Activated CD8-positive, alpha-beta T cell treated with anti-CD3 and anti-CD28 coated beads for 36 hours (primary cell): ENCODE results near the gene PDGFC. TPM values are rescaled to one million over a fixed set of nuclear protein-coding genes. Genes with fewer than 3 reads are reported as not detected.

ENCODE experiments used
- ATAC-seq: fragments of 200-7000 bp; cut with Tn5 transposase; one replicate; pipeline ENCODE4 v1.10.0; 2021; ENCODE audit warnings: mild to moderate bottlenecking, moderate library complexity
- CTCF ChIA-PET: fragments of 350-600 bp; sonication (Branson Sonifier 250); formaldehyde crosslinking; loops from one replicate; lab custom pipeline; 2021; ENCODE audit warnings: antibody characterized with exemption; lab: Charles Lee
- POLR2A ChIA-PET: fragments of 350-600 bp; sonication (Branson Sonifier 250); formaldehyde crosslinking; loops from one replicate; lab custom pipeline; 2021; ENCODE audit warnings: antibody characterized with exemption; lab: Charles Lee
- DNase-seq: peaks from one replicate; pipeline ENCODE4 v3.0.0-alpha.2; 2020
- H3K27ac Mint-ChIP-seq: one replicate; pipeline ENCODE4 v1.8.0; 2021; ENCODE audit warnings: mild to moderate bottlenecking, mixed read lengths
- H3K27me3 Mint-ChIP-seq: one replicate; pipeline ENCODE4 v1.8.0; 2021; ENCODE audit warnings: mixed read lengths
- H3K36me3 Mint-ChIP-seq: one replicate; pipeline ENCODE4 v1.8.0; 2021; ENCODE audit warnings: low read depth, mixed read lengths
- H3K4me1 Mint-ChIP-seq: one replicate; pipeline ENCODE4 v1.8.0; 2021; ENCODE audit warnings: low read depth, mixed read lengths
- H3K4me3 Mint-ChIP-seq: one replicate; pipeline ENCODE4 v1.8.0; 2021; ENCODE audit warnings: mild to moderate bottlenecking, moderate library complexity, mixed read lengths
- H3K9me3 Mint-ChIP-seq: one replicate; pipeline ENCODE4 v1.8.0; 2021; ENCODE audit warnings: mixed read lengths
- intact Hi-C: fragments of 100-400 bp; cut with micrococcal nuclease; formaldehyde crosslinking; loops from one replicate; pipeline ENCODE4 v1.10.0; 2022
- total RNA-seq, 2 experiments: library from RNA; stranded (reverse); gene quantifications; one replicate each; pipeline ENCODE4 v1.2.3, GENCODE V29; 2021
- TF ChIP-seq, protein P1 (sequence below): fragments of 200-600 bp; IDR thresholded peaks from one replicate; pipeline ENCODE4 v1.8.0; 2022; ENCODE audit warnings: antibody characterized with exemption, mild to moderate bottlenecking

The PDGFC gene
- total RNA-seq, 2 experiments from 2014 or later = not detected

DNA sequence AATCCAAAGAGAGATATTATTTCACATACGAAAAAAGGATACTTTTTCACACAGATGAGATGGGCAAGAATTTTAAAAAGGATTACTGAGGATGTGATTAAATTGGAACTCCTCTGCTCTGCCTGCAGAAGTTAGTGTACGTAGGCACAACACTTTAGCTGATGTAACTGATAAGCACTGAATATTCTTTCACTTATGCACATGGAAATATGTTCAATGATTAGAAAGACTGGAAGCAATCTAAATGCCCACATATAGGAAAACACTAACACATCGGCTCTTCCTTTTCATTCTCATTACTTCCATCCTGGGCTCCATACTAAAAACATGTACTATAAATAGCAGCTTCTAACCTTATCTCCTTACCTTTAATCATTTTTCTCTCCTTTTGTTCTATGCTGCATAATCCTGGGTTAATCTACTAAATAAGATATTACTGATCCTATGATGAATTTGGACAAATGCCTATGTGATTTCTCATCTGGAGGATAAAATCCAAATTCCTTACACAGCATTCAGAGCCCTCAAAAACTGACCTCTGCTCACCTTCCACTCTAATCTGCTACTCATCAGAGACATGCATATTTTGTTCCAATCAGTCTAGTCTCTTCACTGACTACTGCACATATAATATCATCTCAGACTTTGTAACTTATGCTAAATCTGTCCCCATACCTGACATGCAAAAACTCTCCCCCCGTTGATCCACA is 197.8 kb downstream of the PDGFC start:
- no peak overlapping the region for H3K27ac Mint-ChIP-seq
- H3K36me3 Mint-ChIP-seq = no peaks in the 10 kb centered on the region
- intact Hi-C loops = no loop called here
- ATAC-seq (no peak), DNase-seq (no peak)
- H3K9me3 Mint-ChIP-seq = no peaks in the 10 kb centered on the region
- ChIA-PET CTCF (no interaction called here), POLR2A (no interaction called here)
- TF ChIP-seq, protein P1, sequence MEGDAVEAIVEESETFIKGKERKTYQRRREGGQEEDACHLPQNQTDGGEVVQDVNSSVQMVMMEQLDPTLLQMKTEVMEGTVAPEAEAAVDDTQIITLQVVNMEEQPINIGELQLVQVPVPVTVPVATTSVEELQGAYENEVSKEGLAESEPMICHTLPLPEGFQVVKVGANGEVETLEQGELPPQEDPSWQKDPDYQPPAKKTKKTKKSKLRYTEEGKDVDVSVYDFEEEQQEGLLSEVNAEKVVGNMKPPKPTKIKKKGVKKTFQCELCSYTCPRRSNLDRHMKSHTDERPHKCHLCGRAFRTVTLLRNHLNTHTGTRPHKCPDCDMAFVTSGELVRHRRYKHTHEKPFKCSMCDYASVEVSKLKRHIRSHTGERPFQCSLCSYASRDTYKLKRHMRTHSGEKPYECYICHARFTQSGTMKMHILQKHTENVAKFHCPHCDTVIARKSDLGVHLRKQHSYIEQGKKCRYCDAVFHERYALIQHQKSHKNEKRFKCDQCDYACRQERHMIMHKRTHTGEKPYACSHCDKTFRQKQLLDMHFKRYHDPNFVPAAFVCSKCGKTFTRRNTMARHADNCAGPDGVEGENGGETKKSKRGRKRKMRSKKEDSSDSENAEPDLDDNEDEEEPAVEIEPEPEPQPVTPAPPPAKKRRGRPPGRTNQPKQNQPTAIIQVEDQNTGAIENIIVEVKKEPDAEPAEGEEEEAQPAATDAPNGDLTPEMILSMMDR = no peak
- no peaks in the 10 kb centered on the region for H3K27me3 Mint-ChIP-seq
- no peak overlapping the region for H3K4me3 Mint-ChIP-seq
- no peaks in the 10 kb centered on the region for H3K4me1 Mint-ChIP-seq

DNA sequence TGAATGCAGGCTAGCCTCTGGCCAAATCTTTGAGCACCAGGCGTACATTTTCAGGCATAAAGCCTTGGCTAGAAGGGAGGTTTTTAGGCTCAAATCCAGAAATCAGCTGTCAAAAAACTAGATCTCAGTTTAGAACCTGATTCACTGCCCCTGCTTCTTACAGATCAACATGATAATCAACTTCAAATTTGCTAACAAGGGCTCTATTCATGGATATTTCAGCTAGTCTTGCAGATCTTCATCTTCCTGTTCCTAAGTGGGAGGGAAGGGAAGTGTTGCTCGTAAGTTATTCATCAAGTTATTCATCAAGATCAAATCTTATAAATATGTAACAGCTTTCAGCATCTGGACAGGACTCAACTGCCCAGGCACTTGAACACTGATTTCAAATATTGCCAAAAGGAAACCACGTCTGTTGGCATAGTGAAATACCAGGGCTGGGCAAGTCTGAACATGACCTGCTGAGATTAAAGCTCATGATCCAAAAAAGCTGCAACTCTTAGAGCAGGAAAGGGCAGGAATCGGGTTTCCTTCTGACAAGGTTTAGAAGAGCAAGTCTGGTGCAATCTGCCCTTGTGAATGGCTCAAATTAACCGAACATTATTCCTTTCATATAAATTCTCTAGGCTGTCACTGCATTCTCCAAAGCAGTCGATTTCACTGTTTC is 200.3 kb downstream of the PDGFC start:
- POLR2A ChIA-PET = no interaction called here
- Mint-ChIP-seq H3K27ac (no peak overlapping the region), H3K36me3 (no peaks in the 10 kb centered on the region), H3K9me3 (no peaks in the 10 kb centered on the region), H3K27me3 (no peaks in the 10 kb centered on the region), H3K4me1 (no peaks in the 10 kb centered on the region), H3K4me3 (no peak overlapping the region)
- ATAC-seq (no peak), DNase-seq (no peak)
- intact Hi-C loops = no loop called here
- CTCF ChIA-PET = no interaction called here
- TF ChIP-seq, protein P1 = no peak

DNA sequence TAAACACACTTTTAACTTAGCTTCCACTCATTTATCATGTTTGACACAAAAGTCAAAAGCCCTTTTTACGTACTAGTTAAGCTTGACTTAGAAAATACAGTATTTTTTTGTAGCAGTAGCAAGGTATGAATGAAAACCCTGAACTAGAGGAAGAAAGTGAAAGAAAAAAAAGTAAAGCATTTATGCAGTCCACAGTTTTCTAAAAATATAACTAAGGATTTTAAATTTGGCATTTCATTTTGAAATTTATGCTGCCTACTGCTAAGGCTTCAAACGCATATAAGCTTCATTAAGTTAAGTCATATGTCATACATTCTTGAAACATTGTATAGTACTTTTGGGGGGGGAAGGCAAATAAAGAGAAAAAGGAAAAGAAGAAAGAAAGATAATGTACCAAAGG is 201.5 kb downstream of the PDGFC start:
- H3K4me3 Mint-ChIP-seq = no peak overlapping the region
- no peaks in the 10 kb centered on the region for H3K36me3 Mint-ChIP-seq
- POLR2A ChIA-PET = no interaction called here
- intact Hi-C loops = no loop called here
- no peaks in the 10 kb centered on the region for H3K27me3 Mint-ChIP-seq
- DNase-seq = no peak
- CTCF ChIA-PET = no interaction called here
- H3K27ac Mint-ChIP-seq = no peak overlapping the region
- no peaks in the 10 kb centered on the region for H3K9me3 Mint-ChIP-seq
- no peaks in the 10 kb centered on the region for H3K4me1 Mint-ChIP-seq
- no peak for ATAC-seq
- TF ChIP-seq, protein P1 = no peak

DNA sequence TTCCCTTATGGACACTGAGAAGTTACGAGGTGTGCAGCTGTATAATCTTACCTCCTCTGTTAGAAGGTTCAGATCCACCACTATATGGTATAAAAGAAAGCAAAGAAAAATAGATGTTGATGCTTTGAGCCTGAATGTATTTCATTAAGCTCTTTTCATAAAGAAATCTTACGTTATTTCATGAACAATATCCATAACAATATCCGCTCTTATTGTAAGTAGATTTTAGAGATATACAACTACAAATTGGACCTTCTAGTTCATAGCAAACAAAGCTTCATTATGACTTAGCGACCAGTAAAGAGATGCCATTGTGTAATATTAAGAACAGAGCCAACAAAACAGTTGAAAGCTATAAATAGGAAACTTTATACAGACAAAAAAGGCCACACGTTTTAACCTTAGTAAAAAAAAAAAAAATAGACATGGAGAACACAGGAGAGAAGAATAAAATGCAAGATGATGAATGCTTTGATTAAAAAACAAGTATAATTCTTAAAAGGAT is 203.6 kb downstream of the PDGFC start:
- Mint-ChIP-seq H3K27me3 (no peaks in the 10 kb centered on the region), H3K4me3 (no peak overlapping the region), H3K36me3 (no peaks in the 10 kb centered on the region), H3K9me3 (no peaks in the 10 kb centered on the region), H3K4me1 (no peaks in the 10 kb centered on the region), H3K27ac (no peak overlapping the region)
- ChIA-PET CTCF (no interaction called here), POLR2A (no interaction called here)
- no peak for ATAC-seq
- no peak for DNase-seq
- TF ChIP-seq, protein P1 = no peak
- intact Hi-C loops = no loop called here

DNA sequence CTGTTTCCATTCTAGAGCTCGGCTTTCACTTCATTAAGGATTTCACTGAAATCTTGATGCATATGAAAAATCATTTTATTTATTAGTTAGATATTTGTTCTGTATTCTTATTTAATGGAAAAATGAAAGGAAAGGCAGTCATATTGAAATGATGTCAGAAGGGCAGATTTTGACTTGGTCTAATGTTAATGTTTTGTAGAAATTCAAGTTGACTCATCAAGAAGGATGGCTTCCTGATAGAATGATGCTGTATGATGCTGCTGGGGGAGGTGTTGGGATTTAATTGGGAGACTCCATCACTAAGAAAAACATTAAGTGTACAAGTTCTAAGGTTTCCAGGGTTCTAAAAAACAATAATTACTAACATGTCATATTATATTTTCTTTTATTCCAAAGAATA is 204.8 kb downstream of the PDGFC start:
- intact Hi-C loops = no loop called here
- no peaks in the 10 kb centered on the region for H3K36me3 Mint-ChIP-seq
- no peaks in the 10 kb centered on the region for H3K27me3 Mint-ChIP-seq
- H3K9me3 Mint-ChIP-seq = no peaks in the 10 kb centered on the region
- CTCF ChIA-PET = no interaction called here
- TF ChIP-seq, protein P1 = no peak
- DNase-seq = no peak
- POLR2A ChIA-PET = no interaction called here
- no peak overlapping the region for H3K4me3 Mint-ChIP-seq
- no peaks in the 10 kb centered on the region for H3K4me1 Mint-ChIP-seq
- no peak for ATAC-seq
- no peak overlapping the region for H3K27ac Mint-ChIP-seq
